Osteocyte (in vitro differentiated cells): ENCODE measurements around the gene ZKSCAN8. TPM values are rescaled to one million over a fixed set of nuclear protein-coding genes. Genes with fewer than 3 reads are reported as not detected.
"Not testable (repeated sequence)": the region's sequence is repeated elsewhere in the genome, so short reads cannot be mapped to it uniquely, and the experiment has no call there.

Experiments
- DNase-seq: peaks from one replicate; pipeline ENCODE4 v3.0.0; 2021; ENCODE audit warnings: mixed read lengths; ENCODE audit not compliant: unreplicated experiment; ENCODE audit errors: extremely low spot score
- H3K27ac Mint-ChIP-seq: one replicate; pipeline ENCODE4 v1.8.0; 2021; ENCODE audit warnings: mild to moderate bottlenecking, mixed read lengths; ENCODE audit not compliant: unreplicated experiment
- H3K27me3 Mint-ChIP-seq: one replicate; pipeline ENCODE4 v1.8.0; 2021; ENCODE audit warnings: mixed read lengths; ENCODE audit not compliant: unreplicated experiment
- H3K36me3 Mint-ChIP-seq: one replicate; pipeline ENCODE4 v1.8.0; 2021; ENCODE audit warnings: mixed read lengths; ENCODE audit not compliant: unreplicated experiment
- H3K4me1 Mint-ChIP-seq: one replicate; pipeline ENCODE4 v1.8.0; 2021; ENCODE audit warnings: mixed read lengths; ENCODE audit not compliant: unreplicated experiment
- H3K4me3 Mint-ChIP-seq: one replicate; pipeline ENCODE4 v1.8.0; 2021; ENCODE audit warnings: mild to moderate bottlenecking, moderate library complexity, mixed read lengths; ENCODE audit not compliant: unreplicated experiment
- H3K9me3 Mint-ChIP-seq: one replicate; pipeline ENCODE4 v1.8.0; 2021; ENCODE audit warnings: mixed read lengths; ENCODE audit not compliant: unreplicated experiment
- total RNA-seq: library from RNA; stranded (reverse); gene quantifications from 2 replicates; pipeline ENCODE4 v1.2.1, GENCODE V29; 2021
- TF ChIP-seq, protein P1 (sequence below): fragments of 200-600 bp; sonication (generic); IDR thresholded peaks from 2 replicates; pipeline ENCODE4 v1.5.0; 2021; ENCODE audit warnings: antibody characterized with exemption, mild to moderate bottlenecking, moderate library complexity

ZKSCAN8 gene
- total RNA-seq, 1 donor from 2014 or later, result 36.3 TPM

GRCh38 chr6:28121876-28122275 is 19.8 kb upstream of the ZKSCAN8 start:
- H3K36me3 Mint-ChIP-seq, result peaks cover 22% of the 10 kb centered on the region
- H3K9me3 Mint-ChIP-seq, result no peaks in the 10 kb centered on the region
- no peak overlapping the region for H3K4me3 Mint-ChIP-seq
- TF ChIP-seq, protein P1, sequence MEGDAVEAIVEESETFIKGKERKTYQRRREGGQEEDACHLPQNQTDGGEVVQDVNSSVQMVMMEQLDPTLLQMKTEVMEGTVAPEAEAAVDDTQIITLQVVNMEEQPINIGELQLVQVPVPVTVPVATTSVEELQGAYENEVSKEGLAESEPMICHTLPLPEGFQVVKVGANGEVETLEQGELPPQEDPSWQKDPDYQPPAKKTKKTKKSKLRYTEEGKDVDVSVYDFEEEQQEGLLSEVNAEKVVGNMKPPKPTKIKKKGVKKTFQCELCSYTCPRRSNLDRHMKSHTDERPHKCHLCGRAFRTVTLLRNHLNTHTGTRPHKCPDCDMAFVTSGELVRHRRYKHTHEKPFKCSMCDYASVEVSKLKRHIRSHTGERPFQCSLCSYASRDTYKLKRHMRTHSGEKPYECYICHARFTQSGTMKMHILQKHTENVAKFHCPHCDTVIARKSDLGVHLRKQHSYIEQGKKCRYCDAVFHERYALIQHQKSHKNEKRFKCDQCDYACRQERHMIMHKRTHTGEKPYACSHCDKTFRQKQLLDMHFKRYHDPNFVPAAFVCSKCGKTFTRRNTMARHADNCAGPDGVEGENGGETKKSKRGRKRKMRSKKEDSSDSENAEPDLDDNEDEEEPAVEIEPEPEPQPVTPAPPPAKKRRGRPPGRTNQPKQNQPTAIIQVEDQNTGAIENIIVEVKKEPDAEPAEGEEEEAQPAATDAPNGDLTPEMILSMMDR, result no peak
- H3K4me1 Mint-ChIP-seq, result peaks cover 18% of the 10 kb centered on the region
- no peaks in the 10 kb centered on the region for H3K27me3 Mint-ChIP-seq
- DNase-seq, result no peak
- H3K27ac Mint-ChIP-seq, result no peak overlapping the region

GRCh38 chr6:28122283-28122682 is 19.4 kb upstream of the ZKSCAN8 start:
- H3K4me3 Mint-ChIP-seq, result not testable (repeated sequence)
- peaks cover 18% of the 10 kb centered on the region for H3K4me1 Mint-ChIP-seq

DNA sequence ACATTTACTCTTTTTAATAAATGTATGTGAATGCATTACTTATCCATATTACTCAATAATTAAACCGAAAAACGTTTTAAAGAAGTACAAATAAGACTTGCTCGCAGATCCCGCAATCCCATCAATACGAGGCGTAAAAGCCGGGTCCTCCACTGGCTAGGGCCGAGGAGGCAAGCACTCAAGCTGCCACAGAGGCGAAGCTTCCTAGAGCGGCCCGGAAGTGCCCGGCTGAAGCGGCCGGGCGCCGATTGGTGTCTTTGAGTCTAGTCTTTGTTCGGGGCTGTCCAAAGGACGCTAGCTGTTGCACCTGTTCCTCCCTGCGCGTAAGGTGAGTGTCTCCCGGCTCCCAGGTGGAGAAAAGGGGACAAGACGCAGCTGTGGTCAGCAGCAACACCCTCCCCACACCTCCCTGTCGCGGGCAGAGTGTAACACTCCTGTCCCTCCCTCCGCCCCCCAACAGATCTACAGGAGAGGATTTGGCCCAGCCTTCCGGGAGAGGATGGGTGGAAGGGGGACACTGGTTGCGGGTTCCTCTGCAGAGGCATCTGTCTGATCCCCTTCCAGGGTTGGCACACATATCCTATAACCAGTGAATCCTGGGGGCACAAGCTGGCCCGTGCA is 17.2 kb upstream of the ZKSCAN8 start, which contains the start of gene ZSCAN16:
Gene ZSCAN16, plus strand, starts transcription at position 260 of the 621 bp plus-strand sequence. CDS start 835 bp downstream, outside the sequence.
- peak within 1 kb of the TSS; percentile 89 for H3K27ac Mint-ChIP-seq
- no peaks in the 10 kb centered on the region for H3K27me3 Mint-ChIP-seq
- no peaks in the 10 kb centered on the region for H3K9me3 Mint-ChIP-seq
- TF ChIP-seq, protein P1, result no peak
- DNase-seq, result peak; percentile 88
- H3K36me3 Mint-ChIP-seq, result peaks cover 18% of the 10 kb centered on the region
- H3K4me1 Mint-ChIP-seq, result peaks cover 18% of the 10 kb centered on the region
- peak within 1 kb of the TSS; percentile 95 for H3K4me3 Mint-ChIP-seq

More at GRCh38 chr6:28122283-28122682, 19.4 kb upstream of the ZKSCAN8 start:
- not testable (repeated sequence) for H3K27me3 Mint-ChIP-seq, H3K27ac Mint-ChIP-seq, H3K9me3 Mint-ChIP-seq, DNase-seq
- H3K36me3 Mint-ChIP-seq, result peaks cover 21% of the 10 kb centered on the region

GRCh38 chr6:28124971-28125353 is 16.7 kb upstream of the ZKSCAN8 start:
- peaks cover 18% of the 10 kb centered on the region for H3K4me1 Mint-ChIP-seq
- no peak for DNase-seq
- TF ChIP-seq, protein P1, result no peak
- H3K9me3 Mint-ChIP-seq, result no peaks in the 10 kb centered on the region
- H3K27me3 Mint-ChIP-seq, result no peaks in the 10 kb centered on the region
- peak overlapping the region; percentile 89 for H3K27ac Mint-ChIP-seq
- peak overlapping the region; percentile 95 for H3K4me3 Mint-ChIP-seq
- peaks cover 17% of the 10 kb centered on the region for H3K36me3 Mint-ChIP-seq

GRCh38 chr6:28125401-28125800 is 16.3 kb upstream of the ZKSCAN8 start:
- H3K36me3 Mint-ChIP-seq, result peaks cover 13% of the 10 kb centered on the region
- no peaks in the 10 kb centered on the region for H3K9me3 Mint-ChIP-seq
- no peaks in the 10 kb centered on the region for H3K27me3 Mint-ChIP-seq
- H3K4me3 Mint-ChIP-seq, result peak overlapping the region; percentile 95
- TF ChIP-seq, protein P1, result no peak
- H3K4me1 Mint-ChIP-seq, result peaks cover 18% of the 10 kb centered on the region
- no peak for DNase-seq
- H3K27ac Mint-ChIP-seq, result peak overlapping the region; percentile 89
